Fibroblast of the aortic adventitia (primary cell): Measurements from ENCODE around the gene SYNCRIP. TPM values are rescaled to one million over a fixed set of nuclear protein-coding genes. Genes with fewer than 3 reads are reported as not detected.

Source experiments
- DNase-seq: peaks from one replicate; pipeline ENCODE4 v3.0.0-alpha.2; 2010; ENCODE audit warnings: low read depth
- H3K4me3 ChIP-seq: 2 replicates; pipeline ENCODE4 v1.5.1; 2011; ENCODE audit warnings: low read depth, mild to moderate bottlenecking, control low read depth, low read length, moderate library complexity
- CTCF ChIP-seq: IDR thresholded peaks from 2 replicates; pipeline ENCODE4 v1.5.1; 2011; ENCODE audit warnings: mild to moderate bottlenecking, low read length, control low read depth, inconsistent platforms; ENCODE audit not compliant: insufficient read depth
- total RNA-seq: library from RNA; depleted of rRNA; stranded (reverse); fragments of >200 nt; gene quantifications from 2 replicates; pipeline ENCODE4 v1.2.3, GENCODE V29; 2012; ENCODE audit warnings: low replicate concordance

SYNCRIP gene
- total RNA-seq, 1 donor, result 90.5 TPM

- TF ChIP-seq CTCF, result no peak
- peak overlapping the region; percentile 68 for H3K4me3 ChIP-seq
- DNase-seq, result peak; percentile 51
These were observed 32.5 kb upstream of the SYNCRIP start for GRCh38 chr6:85675030-85675819.

GRCh38 chr6:85674604-85675003 is 31.9 kb upstream of the SYNCRIP start:
- DNase-seq, result no peak
- TF ChIP-seq CTCF, result no peak
- no peak overlapping the region for H3K4me3 ChIP-seq

GRCh38 chr6:85673198-85674139 is 30.8 kb upstream of the SYNCRIP start:
- TF ChIP-seq CTCF, result no peak
- no peak overlapping the region for H3K4me3 ChIP-seq
- DNase-seq, result no peak

GRCh38 chr6:85672623-85673022 is 29.9 kb upstream of the SYNCRIP start:
- TF ChIP-seq CTCF, result no peak
- H3K4me3 ChIP-seq, result no peak overlapping the region
- no peak for DNase-seq

- no peak for TF ChIP-seq CTCF
- H3K4me3 ChIP-seq, result no peak overlapping the region
- no peak for DNase-seq
These were observed 29.4 kb upstream of the SYNCRIP start for GRCh38 chr6:85672050-85672449.

- TF ChIP-seq CTCF, result no peak
- peak; percentile 69 for DNase-seq
- H3K4me3 ChIP-seq, result no peak overlapping the region
These were observed 27.9 kb upstream of the SYNCRIP start for GRCh38 chr6:85670573-85670972.
